Coronary artery (tissue), 2 donors: ENCODE results near the gene PNN.
"Not testable (repeated sequence)": the region's sequence is repeated elsewhere in the genome, so short reads cannot be mapped to it uniquely, and the experiment has no call there.

Source experiments
- DNase-seq: peaks from one replicate; pipeline ENCODE4 v3.0.0-alpha.2; 2017; ENCODE audit warnings: low spot score
- H3K27ac ChIP-seq, 2 donors: fragments of 200-600 bp; sonication (generic); one replicate each; pipeline ENCODE4 v1.5.1; 2016 to 2019
- H3K4me3 ChIP-seq: fragments of 200-600 bp; sonication (generic); 2 replicates; pipeline ENCODE4 v1.5.1; 2016; ENCODE audit warnings: mild to moderate bottlenecking, moderate library complexity
- TF ChIP-seq, protein P1 (sequence below): fragments of 200-600 bp; sonication (generic); IDR thresholded peaks from one replicate; pipeline ENCODE4 v1.5.1; 2019; ENCODE audit warnings: antibody characterized with exemption

The PNN gene

DNA sequence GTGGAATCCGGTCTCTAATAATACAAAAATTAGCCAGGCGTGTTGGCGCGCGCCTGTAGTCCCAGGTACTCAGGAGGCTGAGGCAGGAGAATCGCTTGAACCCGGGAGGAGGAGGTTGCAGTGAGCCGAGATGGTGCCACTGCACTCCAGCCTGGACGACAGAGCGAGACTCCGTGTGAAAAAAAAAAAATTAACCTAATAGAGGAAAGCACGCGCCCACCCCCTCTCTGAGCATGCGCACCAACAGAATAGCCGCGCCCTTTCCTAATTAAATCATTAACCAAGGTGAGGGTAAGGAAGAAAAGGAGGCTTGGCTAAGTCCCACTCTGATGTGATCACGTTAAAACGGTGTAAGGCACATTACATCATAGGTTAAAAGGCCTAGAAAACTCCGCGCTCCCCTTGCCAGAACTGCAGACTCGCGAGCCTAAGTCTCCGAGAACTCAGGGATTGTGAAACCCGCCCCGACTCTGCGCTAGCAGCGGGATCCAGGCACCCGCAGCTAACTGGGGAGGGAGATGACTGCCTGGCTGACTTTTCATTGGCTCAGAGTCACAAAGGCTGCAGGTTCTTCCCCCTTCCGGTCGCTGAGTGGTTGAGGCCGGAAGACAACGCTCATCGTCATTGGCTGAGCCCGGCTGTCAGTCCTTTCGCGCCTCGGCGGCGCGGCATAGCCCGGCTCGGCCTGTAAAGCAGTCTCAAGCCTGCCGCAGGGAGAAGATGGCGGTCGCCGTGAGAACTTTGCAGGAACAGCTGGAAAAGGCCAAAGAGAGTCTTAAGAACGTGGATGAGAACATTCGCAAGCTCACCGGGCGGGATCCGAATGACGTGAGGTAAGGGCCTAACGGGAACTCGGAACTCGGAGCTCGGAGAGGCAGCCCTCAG is at the start of gene PNN:
PNN (plus strand) TSS at position 695 of the 885 bp plus-strand sequence; CDS start at position 721, 26 bp downstream.
- peak within 1 kb of the TSS; percentile 87 for H3K4me3 ChIP-seq
- DNase-seq: peak; percentile 99
- TF ChIP-seq, protein P1, sequence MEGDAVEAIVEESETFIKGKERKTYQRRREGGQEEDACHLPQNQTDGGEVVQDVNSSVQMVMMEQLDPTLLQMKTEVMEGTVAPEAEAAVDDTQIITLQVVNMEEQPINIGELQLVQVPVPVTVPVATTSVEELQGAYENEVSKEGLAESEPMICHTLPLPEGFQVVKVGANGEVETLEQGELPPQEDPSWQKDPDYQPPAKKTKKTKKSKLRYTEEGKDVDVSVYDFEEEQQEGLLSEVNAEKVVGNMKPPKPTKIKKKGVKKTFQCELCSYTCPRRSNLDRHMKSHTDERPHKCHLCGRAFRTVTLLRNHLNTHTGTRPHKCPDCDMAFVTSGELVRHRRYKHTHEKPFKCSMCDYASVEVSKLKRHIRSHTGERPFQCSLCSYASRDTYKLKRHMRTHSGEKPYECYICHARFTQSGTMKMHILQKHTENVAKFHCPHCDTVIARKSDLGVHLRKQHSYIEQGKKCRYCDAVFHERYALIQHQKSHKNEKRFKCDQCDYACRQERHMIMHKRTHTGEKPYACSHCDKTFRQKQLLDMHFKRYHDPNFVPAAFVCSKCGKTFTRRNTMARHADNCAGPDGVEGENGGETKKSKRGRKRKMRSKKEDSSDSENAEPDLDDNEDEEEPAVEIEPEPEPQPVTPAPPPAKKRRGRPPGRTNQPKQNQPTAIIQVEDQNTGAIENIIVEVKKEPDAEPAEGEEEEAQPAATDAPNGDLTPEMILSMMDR: no peak
- peak within 1 kb of the TSS; percentile 90 to 95 for H3K27ac ChIP-seq

DNA sequence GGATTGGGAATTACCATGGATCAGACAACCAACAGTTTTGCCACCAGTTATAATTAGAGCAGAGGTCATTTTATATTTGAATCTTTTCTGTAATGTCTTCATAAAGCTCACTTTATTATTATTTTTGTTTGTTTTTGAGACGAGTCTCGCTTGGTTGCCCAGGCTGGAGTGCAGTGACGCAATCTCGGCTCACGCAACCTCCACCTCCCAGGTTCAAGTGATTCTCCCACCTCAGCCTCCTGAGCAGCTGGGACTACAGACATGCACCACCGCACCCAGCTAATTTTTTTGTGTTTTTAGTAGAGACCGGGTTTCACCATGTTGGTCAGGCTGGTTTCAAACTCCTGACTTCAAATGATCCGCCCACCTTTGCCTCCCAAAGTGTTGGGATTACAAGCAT is 37.2 kb upstream of the PNN start:
- H3K4me3 ChIP-seq, H3K27ac ChIP-seq, DNase-seq: not testable (repeated sequence)

DNA sequence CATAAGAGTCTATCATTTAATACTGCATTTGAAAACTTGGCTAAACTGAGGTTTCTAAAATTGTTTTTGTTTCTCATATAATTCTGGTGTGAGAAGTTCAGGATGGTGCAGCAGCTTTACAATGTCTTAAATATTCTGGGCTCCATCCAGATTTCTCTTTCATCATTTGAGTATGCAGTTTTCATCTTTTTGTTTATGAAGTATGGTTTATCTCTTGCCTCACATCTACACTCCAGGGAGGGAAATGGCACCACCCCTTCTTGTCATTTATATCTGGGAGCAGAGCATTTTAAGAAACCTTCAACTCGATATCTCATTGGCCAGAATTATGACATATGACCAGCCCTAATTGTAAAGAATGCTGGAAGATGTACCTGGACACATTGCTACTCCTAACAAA is 36.6 kb upstream of the PNN start:
- Histone ChIP-seq H3K4me3 (no peak overlapping the region), H3K27ac (no peak overlapping the region)
- TF ChIP-seq, protein P1: no peak
- no peak for DNase-seq

- Histone ChIP-seq H3K4me3 (no peak overlapping the region), H3K27ac (no peak overlapping the region)
- DNase-seq: no peak
- TF ChIP-seq, protein P1: no peak
Observed at GRCh38 chr14:39140170-39140569, 34.9 kb upstream of the PNN start.

DNA sequence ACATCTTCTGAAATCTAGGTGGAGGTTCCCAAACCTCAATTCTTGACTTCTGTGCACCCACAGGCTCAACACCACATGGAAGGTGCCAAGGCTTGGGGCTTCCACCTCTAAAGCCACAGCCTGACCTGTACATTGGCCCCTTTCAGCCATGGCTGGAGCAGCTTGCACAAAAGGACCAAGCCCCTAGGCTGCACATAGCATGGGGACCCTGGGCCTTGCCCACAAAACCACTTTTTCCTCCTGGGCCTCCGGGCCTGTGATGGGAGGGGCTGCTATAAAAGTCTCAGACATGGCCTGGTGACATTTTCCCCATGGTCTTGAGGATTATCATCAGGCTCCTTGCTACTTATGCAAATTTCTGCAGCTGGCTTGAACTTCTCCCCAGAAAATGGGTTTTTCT is 33.4 kb upstream of the PNN start:
- not testable (repeated sequence) for H3K27ac ChIP-seq, DNase-seq, H3K4me3 ChIP-seq

GRCh38 chr14:39143226-39143625 is 31.8 kb upstream of the PNN start:
- H3K27ac ChIP-seq, DNase-seq, H3K4me3 ChIP-seq: not testable (repeated sequence)

DNA sequence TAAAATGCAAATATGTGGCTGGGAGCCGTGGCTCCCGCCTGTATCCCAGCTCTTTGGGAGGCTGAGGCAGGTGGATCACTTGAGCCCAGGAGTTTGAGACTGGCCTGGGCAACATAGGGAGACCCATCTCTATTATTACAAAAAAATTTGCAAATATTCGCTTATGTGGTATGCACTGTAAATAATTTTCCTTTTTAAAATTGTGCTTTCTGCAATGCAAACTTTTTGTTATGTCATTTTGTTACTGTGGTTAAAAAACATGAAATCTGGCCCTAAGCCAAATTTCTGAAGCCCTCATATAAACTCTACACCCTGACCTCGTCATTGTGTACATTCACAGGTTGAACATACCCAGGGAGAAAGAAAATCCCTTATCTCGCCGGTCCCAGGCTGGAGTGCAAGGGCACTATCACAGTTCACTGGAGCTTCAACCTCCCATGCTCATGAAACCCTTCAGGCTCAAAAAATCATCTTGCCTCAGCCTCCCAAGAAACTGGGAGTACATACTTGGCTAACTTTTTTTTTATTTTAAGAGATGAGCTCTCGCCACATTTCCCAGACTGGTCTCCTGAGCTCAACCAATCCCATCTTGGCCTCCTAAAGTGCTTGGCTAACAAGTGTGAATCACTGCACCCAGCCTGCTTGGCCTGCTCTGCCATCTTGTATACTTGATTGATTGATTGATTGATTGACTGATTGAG is 29.6 kb upstream of the PNN start:
- TF ChIP-seq, protein P1: no peak
- Histone ChIP-seq H3K4me3 (no peak overlapping the region), H3K27ac (no peak overlapping the region)
- no peak for DNase-seq

GRCh38 chr14:39154594-39155189 is 20.4 kb upstream of the PNN start:
- DNase-seq: no peak
- no peak overlapping the region for H3K4me3 ChIP-seq
- no peak overlapping the region for H3K27ac ChIP-seq
- TF ChIP-seq, protein P1: no peak
